Mucosa of descending colon (tissue), 3 donors: ENCODE results near the gene MYO5C. TPM values are rescaled to one million over a fixed set of nuclear protein-coding genes. Genes with fewer than 3 reads are reported as not detected.

Source experiments
- ATAC-seq: fragments of 200-7000 bp; cut with Tn5 transposase; one replicate; pipeline ENCODE4 v1.9.1; 2020; ENCODE audit warnings: mild to moderate bottlenecking, moderate library complexity
- DNase-seq, 3 donors: peaks; one replicate each; pipeline ENCODE4 v3.0.0-alpha.2; 2020
- H3K36me3 ChIP-seq: fragments of 200-600 bp; one replicate; pipeline ENCODE4 v1.8.0; 2021; ENCODE audit warnings: low read depth, mild to moderate bottlenecking
- H3K4me1 ChIP-seq: fragments of 200-600 bp; one replicate; pipeline ENCODE4 v1.8.0; 2021; ENCODE audit warnings: low read depth, mild to moderate bottlenecking
- H3K4me3 ChIP-seq: fragments of 200-600 bp; one replicate; pipeline ENCODE4 v1.8.0; 2021; ENCODE audit warnings: mild to moderate bottlenecking
- H3K9me3 ChIP-seq: fragments of 200-600 bp; one replicate; pipeline ENCODE4 v1.8.0; 2021; ENCODE audit warnings: mild to moderate bottlenecking
- intact Hi-C, 2 donors: fragments of 100-400 bp; cut with DNase I in 1 of 2; cut with micrococcal nuclease in 1 of 2; formaldehyde crosslinking; loops; one replicate each; pipeline versions ENCODE4 v1.11.0 to v1.11.1; 2022; cut with DNase I, micrococcal nuclease
- total RNA-seq, 3 donors: library from RNA; stranded (reverse); fragmentation: NEBNext Ultra II Directional in 2 of 3; extraction: Animal tissue kit (Norgen Biotek cat#: 25700) in 2 of 3; gene quantifications; one replicate each; pipeline versions ENCODE4 v1.2.1 to v1.2.4, GENCODE V29; 2021 to 2023
- TF ChIP-seq, protein P1 (sequence below): fragments of 200-600 bp; IDR thresholded peaks from one replicate; pipeline ENCODE4 v1.8.0; 2022; ENCODE audit warnings: antibody characterized with exemption, mild to moderate bottlenecking
- donor health status: DM: no; HTN: no; CAD: no; lungs with moderate emphysema.
- donor health status: DM: no; HTN: no; CAD: no.
- donor health status: DM: no; HTN: yes; CAD: no.

MYO5C gene
- total RNA-seq, 3 donors from 2014 or later, result 46.6 to 90.0 (median 81.6) TPM

DNA sequence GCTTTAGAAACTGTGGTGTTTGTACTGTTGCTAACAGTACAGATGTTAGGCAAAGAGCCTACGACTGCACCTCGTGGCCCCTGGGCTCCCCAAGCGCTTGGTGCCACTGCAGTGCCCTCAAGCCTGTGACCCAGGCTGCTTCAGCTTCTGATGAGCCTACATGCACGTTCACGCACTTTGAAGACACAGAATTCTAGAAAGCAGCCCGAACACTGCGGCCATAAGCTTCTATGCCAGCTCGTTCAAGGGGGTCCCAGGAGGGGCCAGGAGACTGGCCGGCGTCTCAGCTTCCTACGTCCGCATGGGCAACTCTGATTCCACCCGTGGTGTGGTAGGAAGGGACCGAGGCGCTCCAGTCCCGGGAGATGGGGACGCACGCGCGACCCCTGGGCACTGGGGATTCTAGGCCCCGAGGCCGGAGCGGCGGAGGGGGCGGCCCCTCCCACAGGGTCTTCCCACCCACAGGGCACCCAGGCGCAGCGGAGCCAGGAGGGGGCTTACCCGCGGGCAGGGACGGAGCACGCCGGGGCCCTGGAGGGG is 653 bp downstream of the MYO5C start:
- ATAC-seq (peak; percentile 43), DNase-seq (peak in 2 of 3 donors; percentile 32 to 47)
- TF ChIP-seq, protein P1, sequence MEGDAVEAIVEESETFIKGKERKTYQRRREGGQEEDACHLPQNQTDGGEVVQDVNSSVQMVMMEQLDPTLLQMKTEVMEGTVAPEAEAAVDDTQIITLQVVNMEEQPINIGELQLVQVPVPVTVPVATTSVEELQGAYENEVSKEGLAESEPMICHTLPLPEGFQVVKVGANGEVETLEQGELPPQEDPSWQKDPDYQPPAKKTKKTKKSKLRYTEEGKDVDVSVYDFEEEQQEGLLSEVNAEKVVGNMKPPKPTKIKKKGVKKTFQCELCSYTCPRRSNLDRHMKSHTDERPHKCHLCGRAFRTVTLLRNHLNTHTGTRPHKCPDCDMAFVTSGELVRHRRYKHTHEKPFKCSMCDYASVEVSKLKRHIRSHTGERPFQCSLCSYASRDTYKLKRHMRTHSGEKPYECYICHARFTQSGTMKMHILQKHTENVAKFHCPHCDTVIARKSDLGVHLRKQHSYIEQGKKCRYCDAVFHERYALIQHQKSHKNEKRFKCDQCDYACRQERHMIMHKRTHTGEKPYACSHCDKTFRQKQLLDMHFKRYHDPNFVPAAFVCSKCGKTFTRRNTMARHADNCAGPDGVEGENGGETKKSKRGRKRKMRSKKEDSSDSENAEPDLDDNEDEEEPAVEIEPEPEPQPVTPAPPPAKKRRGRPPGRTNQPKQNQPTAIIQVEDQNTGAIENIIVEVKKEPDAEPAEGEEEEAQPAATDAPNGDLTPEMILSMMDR, result no peak
- peak overlapping the region; percentile 52 for H3K4me3 ChIP-seq
- H3K36me3 ChIP-seq, result peaks cover 6% of the 10 kb centered on the region
- intact Hi-C loops, result no loop called here
- H3K4me1 ChIP-seq, result peaks cover 17% of the 10 kb centered on the region
- H3K9me3 ChIP-seq, result no peaks in the 10 kb centered on the region

DNA sequence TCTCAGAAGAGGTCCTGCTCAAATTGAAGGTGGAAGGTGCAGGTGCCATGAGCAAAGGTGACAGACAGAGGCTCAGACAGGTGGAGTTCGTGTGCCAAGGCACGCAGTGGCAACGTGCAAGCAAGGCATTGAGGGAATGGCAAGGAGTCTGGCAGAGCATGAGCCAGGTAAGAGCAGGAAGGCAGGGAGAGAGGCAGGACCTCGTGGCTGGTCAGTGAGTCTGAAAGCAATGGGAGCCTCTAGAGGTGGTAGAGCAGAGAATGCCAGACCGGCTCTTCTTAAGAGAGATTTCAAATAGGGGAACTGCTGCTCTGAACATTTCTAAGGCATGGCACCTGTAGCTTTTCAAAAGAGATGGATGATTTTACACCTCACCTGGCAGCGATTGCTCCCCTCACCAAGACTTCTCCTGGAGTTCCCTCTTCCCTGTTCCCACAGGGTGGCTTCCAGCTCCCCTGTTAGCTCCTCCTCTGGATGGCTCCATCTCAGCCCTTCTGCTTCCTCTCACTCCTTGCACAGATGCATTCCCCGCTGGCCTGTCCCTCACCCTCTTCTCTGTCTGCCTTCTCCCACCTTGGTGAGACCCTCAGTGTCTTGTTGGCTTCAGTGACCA is 2.7 kb downstream of the MYO5C start:
- ATAC-seq (no peak), DNase-seq (peak in 1 of 3 donors; percentile 29)
- intact Hi-C loops, result no loop called here
- no peaks in the 10 kb centered on the region for H3K9me3 ChIP-seq
- H3K4me3 ChIP-seq, result no peak overlapping the region
- peaks cover 6% of the 10 kb centered on the region for H3K36me3 ChIP-seq
- TF ChIP-seq, protein P1, result no peak
- H3K4me1 ChIP-seq, result peaks cover 21% of the 10 kb centered on the region

DNA sequence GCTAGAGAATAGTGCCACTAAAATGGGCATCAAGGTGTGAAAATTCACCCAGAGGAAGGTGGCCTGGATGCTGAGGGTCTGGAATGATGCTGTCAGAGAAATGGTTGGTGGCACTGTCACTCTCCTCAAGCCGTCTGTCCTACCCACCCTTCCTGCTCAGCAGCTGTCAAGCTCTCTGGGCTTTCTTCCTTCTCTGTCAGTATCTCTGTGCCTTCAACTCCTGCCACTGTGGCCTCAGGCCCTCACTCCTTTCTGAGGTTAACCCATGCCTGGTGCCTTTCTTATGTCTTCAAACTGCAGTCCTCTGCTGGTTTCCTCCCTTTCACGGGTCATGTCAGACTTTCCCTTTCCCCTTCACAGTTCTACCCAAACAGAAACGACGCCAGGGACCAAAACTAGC is 4.4 kb downstream of the MYO5C start:
- H3K4me3 ChIP-seq, result no peak overlapping the region
- no peak for ATAC-seq
- intact Hi-C loops, result no loop called here

DNA sequence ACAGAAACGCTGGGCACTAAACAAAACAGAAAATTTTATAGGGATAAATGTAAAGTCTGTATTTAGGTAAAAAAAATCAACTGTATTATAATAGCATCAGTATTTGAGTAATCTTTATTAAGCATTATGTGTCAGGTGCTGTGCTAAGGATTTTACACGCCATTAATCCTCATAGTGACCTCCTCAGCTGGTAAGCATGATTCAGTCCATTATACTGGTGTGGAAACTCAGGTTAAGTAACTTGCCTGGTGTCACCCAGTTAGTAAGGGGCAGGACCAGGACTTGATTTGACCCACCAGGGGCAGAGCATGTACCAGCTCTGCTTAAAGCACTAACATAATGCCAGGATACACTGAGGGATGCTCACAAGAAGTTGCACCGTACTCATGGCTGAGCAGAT is 4.8 kb downstream of the MYO5C start:
- H3K9me3 ChIP-seq, result no peaks in the 10 kb centered on the region
- H3K4me3 ChIP-seq, result no peak overlapping the region
- DNase-seq (no peak), ATAC-seq (no peak)
- peaks cover 6% of the 10 kb centered on the region for H3K36me3 ChIP-seq
- intact Hi-C loops, result no loop called here
- TF ChIP-seq, protein P1, result no peak
- H3K4me1 ChIP-seq, result peaks cover 29% of the 10 kb centered on the region

More for the DNA sequence above, 4.4 kb downstream of the MYO5C start:
- H3K9me3 ChIP-seq, result no peaks in the 10 kb centered on the region
- DNase-seq, result no peak
- peaks cover 6% of the 10 kb centered on the region for H3K36me3 ChIP-seq
- H3K4me1 ChIP-seq, result peaks cover 29% of the 10 kb centered on the region
- TF ChIP-seq, protein P1, result no peak

DNA sequence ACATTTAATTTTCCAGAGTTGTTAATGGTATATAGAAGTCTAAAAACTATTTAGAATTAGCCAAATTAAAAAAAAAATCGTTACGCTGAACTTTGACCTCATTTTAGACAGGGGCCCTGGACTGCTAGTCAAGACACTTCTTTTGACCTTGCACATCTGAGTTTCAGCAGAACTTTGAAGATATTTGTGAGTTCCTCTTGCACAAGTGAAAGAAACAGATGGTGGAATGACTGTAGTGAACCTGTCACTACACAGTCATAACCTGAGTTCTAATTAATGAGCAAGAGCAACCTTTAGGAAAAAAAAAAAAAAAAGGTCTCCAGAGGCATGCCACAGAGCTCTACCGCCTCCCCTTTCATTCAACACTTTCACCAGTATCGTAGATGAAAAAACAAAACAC is 5.3 kb downstream of the MYO5C start:
- Histone ChIP-seq H3K9me3 (no peaks in the 10 kb centered on the region), H3K4me1 (peaks cover 29% of the 10 kb centered on the region), H3K36me3 (peaks cover 6% of the 10 kb centered on the region), H3K4me3 (no peak overlapping the region)
- DNase-seq (no peak), ATAC-seq (no peak)
- intact Hi-C loops, result no loop called here
- TF ChIP-seq, protein P1, result no peak
